Inflammatory macrophage treated with lipopolysaccharide for 1 hour (primary cell): ENCODE measurements around the gene SNX32.
A peak's percentile ranks its signal among the peaks of the same experiment; 100 is the strongest.

Source experiments
- DNase-seq, 2 donors: peaks; one replicate each; pipeline ENCODE4 v3.0.0-alpha.2; 2020 to 2022

Gene SNX32

DNA sequence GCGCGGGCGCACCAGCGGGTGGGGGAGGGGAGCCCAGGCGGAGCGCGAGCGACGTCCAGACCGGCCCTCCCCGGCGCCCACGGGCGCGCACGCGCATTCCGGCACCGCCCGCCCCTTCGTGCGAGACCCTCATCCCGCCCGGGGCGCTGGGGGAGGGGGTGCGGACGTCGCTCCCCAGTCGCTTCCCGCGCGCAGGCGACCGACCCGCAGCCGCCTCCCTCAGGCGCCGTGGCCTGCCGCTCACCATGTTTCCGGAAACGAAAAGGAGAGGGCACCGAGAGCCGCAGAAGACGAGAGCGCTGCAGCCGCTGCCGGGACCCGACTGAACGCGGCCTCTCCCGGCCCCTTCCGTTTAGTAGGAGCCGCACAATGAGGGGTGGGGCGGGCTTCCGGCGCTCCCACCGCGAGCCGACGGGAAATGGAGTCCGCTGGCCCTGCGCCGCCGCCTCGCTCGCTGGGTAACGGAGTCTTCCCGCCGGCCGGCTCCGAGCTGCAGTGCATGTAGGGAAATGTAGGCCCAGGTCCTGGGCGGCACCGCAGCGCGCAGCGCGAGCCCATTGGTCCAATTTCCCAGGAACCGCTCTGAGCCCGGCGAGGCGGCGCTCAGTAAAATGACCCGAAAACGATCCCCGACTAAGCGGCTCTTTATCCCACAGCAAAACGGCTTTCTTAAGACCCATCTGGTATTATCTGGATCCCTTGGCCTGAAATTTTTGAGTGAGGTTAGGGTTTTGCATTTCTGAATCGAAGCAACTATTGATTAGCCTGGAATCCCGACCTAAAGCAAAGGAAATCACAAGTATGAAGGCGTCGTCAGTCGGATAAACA lies 24.3 kb downstream of the SNX32 start, which contains the start of gene CFL1:
Gene CFL1 (minus strand): TSS at position 328 of the 828 bp plus-strand sequence. CDS start 81 bp downstream, at position 247.
- DNase-seq = peak; percentile 97 to 98

GRCh38 chr11:65858681-65859087 lies 24.9 kb downstream of the SNX32 start:
- DNase-seq = no peak

GRCh38 chr11:65859095-65859811 lies 25.5 kb downstream of the SNX32 start:
- peak; percentile 96 to 98 for DNase-seq

GRCh38 chr11:65859812-65860277 lies 26.1 kb downstream of the SNX32 start:
- DNase-seq = no peak

- DNase-seq = peak; percentile 84 to 95
Observed at GRCh38 chr11:65860278-65861164, 26.8 kb downstream of the SNX32 start, which contains the start of gene MUS81. TSS of gene MUS81 (plus strand) at chr11:65860433. CDS start at chr11:65860754, 321 bp downstream.

DNA sequence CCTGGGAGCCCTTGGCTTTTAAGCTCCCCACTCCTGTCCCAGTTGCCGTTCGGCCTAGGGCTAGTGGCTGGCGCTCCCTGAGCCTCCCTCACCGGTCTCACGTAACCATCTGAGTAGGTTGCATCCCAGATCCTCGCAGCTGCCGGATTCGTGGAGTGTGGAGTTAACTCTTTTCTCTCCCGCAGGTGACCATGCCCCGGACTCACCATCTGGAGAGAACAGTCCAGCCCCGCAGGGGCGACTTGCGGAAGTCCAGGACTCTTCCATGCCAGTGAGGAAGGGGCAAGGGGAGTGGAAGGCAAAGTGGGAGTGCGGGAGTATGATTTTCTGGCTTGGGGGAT lies 27.4 kb downstream of the SNX32 start:
- no peak for DNase-seq

GRCh38 chr11:65861533-65862183 lies 27.9 kb downstream of the SNX32 start:
- no peak for DNase-seq

GRCh38 chr11:65862191-65862735 lies 28.5 kb downstream of the SNX32 start:
- DNase-seq = no peak

DNA sequence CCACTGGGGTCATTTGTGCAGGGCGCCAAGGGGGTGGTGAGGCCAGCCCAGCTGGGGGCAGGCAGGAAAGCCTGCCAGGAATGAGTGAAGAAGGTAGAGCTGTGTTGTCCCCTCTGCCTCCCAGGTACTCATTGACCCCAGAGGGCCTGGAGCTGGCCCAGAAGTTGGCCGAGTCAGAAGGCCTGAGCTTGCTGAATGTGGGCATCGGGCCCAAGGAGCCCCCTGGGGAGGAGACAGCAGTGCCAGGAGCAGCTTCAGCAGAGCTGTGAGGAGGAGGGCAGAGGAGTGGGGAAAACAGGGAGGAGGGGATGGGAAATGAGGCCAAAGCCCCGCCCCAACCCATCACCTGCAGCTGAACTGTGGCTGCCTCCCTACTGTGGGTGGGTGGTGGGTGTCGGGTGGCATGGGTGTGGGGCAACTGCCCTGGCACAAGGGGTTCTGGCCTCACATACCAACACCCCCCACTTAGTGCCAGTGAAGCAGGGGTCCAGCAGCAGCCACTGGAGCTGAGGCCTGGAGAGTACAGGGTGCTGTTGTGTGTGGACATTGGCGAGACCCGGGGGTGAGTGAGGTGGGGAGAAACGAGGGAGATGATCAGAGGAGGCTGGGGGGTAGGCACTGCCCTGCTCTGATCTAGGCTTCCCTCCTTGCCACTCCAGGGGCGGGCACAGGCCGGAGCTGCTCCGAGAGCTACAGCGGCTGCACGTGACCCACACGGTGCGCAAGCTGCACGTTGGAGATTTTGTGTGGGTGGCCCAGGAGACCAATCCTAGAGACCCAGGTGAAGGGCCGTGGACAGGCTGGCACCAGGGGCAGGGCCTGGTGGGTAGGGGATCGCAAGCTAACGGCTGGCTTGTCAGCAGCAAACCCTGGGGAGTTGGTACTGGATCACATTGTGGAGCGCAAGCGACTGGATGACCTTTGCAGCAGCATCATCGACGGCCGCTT lies 29.5 kb downstream of the SNX32 start:
- DNase-seq = no peak

DNA sequence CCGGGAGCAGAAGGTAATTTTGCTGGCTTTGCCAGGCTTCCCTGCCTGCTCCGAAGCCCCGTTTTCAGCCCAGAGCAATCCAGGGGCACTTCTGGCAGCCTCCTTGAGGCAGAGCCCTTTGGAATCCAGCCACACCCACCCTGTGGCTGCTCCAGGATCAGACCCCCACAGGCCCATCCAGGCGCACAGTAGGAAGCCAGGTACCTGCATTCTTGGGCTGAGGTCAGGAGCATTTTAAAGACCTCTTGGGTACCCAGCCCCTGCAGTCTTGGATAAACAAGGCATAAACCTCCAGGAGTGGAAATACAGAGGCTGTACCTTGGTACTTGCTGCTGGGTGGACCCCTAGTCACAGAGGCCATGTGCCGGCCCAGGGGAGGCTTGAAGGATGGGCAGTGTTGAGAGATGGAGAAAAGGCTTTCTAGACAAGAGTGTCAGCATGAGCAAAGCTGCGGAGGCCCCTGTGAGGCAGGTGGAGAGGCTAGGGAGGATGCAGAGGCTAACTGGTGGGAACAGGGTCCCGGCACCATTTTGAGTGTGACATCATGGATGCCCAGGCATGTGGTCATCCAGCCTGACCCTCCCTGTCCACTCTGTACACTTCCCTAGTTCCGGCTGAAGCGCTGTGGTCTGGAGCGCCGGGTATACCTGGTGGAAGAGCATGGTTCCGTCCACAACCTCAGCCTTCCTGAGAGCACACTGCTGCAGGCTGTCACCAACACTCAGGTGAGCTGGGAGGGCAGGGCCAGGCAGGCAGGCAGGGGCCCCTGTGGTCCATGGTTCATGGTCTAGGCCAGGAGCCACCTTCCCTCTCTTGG lies 30.3 kb downstream of the SNX32 start:
- no peak for DNase-seq

- no peak for DNase-seq
Observed at GRCh38 chr11:65864706-65865471, 31.1 kb downstream of the SNX32 start.

GRCh38 chr11:65865550-65866172 lies 31.9 kb downstream of the SNX32 start:
- no peak for DNase-seq

- no peak for DNase-seq
Observed at GRCh38 chr11:65866509-65867283, 32.9 kb downstream of the SNX32 start.

DNA sequence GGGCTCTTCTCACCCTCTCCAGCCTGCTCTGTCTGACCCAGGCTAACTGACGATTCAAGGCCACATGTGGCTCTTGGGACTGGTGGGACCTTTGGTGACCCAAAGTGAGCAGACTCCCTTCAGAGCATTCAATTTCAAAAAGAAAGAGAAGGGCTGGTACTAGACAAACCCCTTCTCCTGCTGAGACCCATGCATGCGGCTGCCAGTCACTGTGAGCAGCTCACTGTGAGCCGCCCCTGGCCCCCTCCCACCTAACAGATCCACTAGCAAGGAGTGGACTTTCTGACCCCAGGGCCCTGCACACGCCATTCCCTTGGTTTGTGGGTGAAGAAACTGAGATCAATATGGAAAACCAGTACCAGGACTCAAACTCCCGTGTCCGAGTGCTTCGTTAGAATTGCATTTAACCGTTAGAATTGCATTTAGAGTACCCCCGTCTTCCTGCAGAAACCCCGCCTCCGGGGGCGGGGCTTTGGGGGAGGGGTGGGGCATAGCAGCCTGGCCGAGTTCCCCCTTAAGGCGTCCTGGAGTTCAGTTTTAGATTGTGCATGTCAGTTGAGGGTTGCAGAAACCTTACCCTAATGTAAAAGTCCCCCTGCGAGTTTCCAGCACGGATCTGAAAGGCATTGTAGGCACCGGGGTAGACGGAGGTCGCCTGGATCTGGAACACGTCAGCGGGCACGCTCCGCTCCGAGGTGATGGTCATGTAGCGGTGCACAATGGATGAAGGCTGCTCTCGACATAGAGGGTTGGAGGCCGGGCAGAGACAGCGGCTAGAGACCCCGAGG lies 33.7 kb downstream of the SNX32 start:
- no peak for DNase-seq

DNA sequence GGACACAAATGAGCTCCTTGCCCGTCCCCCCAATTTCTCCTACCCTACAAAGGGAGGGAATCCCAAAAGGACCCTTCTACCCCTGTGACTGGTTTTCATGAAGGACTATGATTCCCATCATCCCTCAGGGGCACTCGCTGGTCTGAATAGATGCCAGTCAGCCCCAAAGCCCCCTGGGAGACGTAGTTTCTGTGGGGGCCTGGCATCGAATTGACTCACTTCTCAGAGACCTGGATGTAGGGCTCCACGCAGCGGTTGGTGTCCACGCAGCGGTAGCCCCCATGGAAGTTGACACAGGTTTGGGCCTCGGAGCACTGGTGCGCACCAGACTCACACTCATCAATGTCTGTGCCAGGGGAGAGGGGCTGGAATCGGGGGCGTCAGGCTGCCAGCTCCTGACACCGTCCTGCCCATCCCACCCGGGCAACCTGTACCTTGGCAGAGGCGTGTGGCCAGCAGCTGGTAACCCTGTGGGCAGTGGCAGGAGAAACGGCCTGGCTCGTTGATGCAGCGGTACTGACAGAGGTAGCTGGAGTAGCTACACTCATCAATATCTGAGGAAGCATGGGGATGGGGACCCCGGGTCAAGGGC lies 34.4 kb downstream of the SNX32 start:
- DNase-seq = no peak

DNA sequence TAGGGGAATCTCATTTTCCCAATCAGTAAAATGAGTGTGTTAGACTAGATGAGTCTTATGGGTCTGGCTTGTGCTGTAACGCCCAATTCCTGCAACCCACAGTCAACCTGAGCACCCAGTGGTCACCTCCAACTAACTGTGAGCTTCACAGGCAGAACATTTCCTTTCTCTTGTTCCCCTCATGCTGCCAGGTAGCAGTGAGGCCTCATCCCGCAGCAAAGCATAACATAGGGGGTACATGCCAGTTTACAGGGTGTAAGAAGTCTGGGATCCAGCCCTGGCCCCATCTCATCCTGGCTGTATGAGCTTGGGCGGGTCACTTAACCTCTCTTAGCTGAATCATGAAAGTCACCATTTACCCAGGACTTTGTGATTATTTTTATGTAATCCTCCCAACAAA lies 35.1 kb downstream of the SNX32 start:
- DNase-seq = no peak
